Chondrocyte (in vitro differentiated cells): ENCODE results near the gene SCARB1. TPM values are rescaled to one million over a fixed set of nuclear protein-coding genes. Genes with fewer than 3 reads are reported as not detected.

Source experiments
- DNase-seq: peaks from one replicate; pipeline ENCODE4 v3.0.0; 2021; ENCODE audit warnings: mixed read lengths, low spot score
- H3K27ac Mint-ChIP-seq: one replicate; pipeline ENCODE4 v1.8.0; 2021; ENCODE audit warnings: mild to moderate bottlenecking, moderate library complexity, mixed read lengths; ENCODE audit not compliant: unreplicated experiment
- H3K27me3 Mint-ChIP-seq: 2 replicates; pipeline ENCODE4 v1.8.0; 2021; ENCODE audit warnings: low read depth, mixed read lengths
- H3K36me3 Mint-ChIP-seq: 2 replicates; pipeline ENCODE4 v1.8.0; 2021; ENCODE audit warnings: low read depth, mixed read lengths
- H3K4me1 Mint-ChIP-seq: 2 replicates; pipeline ENCODE4 v1.8.0; 2021; ENCODE audit warnings: low read depth, mild to moderate bottlenecking, mixed read lengths
- H3K4me3 Mint-ChIP-seq: one replicate; pipeline ENCODE4 v1.8.0; 2021; ENCODE audit warnings: mild to moderate bottlenecking, moderate library complexity, mixed read lengths; ENCODE audit not compliant: unreplicated experiment
- H3K9me3 Mint-ChIP-seq: 2 replicates; pipeline ENCODE4 v1.8.0; 2021; ENCODE audit warnings: low read depth, mixed read lengths
- total RNA-seq: library from RNA; stranded (reverse); gene quantifications from 3 replicates; pipeline ENCODE4 v1.2.1, GENCODE V29; 2021
- TF ChIP-seq, protein P1 (sequence below): fragments of 200-600 bp; sonication (generic); IDR thresholded peaks from 2 replicates; pipeline ENCODE4 v1.5.0; 2021; ENCODE audit warnings: antibody characterized with exemption, mild to moderate bottlenecking, moderate library complexity

Gene SCARB1
- total RNA-seq, 1 donor from 2014 or later: 20.1 TPM

DNA sequence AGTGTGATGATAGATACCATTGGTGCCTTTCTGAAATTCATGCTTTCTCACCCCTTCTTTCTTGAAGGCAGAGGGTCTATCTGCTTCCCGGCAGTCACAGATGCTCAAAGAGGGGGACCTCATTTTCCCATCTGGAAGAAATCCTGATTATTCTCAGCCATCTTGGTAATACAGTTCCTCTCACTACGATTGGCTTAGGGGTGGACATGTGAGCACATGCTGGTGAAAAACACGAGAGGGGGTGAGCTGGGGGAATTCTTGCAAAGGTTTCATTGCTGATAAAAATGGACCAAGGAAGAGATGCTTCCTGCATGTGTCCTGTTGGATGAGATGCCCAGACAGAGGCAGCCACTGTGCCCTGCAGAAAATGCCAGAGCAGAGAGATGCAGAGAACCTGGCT, 13.8 kb upstream of the SCARB1 start:
- no peaks in the 10 kb centered on the region for H3K27me3 Mint-ChIP-seq
- H3K36me3 Mint-ChIP-seq: no peaks in the 10 kb centered on the region
- TF ChIP-seq, protein P1, sequence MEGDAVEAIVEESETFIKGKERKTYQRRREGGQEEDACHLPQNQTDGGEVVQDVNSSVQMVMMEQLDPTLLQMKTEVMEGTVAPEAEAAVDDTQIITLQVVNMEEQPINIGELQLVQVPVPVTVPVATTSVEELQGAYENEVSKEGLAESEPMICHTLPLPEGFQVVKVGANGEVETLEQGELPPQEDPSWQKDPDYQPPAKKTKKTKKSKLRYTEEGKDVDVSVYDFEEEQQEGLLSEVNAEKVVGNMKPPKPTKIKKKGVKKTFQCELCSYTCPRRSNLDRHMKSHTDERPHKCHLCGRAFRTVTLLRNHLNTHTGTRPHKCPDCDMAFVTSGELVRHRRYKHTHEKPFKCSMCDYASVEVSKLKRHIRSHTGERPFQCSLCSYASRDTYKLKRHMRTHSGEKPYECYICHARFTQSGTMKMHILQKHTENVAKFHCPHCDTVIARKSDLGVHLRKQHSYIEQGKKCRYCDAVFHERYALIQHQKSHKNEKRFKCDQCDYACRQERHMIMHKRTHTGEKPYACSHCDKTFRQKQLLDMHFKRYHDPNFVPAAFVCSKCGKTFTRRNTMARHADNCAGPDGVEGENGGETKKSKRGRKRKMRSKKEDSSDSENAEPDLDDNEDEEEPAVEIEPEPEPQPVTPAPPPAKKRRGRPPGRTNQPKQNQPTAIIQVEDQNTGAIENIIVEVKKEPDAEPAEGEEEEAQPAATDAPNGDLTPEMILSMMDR: no peak
- no peak for DNase-seq
- no peak overlapping the region for H3K27ac Mint-ChIP-seq
- H3K9me3 Mint-ChIP-seq: no peaks in the 10 kb centered on the region
- H3K4me1 Mint-ChIP-seq: no peaks in the 10 kb centered on the region
- H3K4me3 Mint-ChIP-seq: no peak overlapping the region

DNA sequence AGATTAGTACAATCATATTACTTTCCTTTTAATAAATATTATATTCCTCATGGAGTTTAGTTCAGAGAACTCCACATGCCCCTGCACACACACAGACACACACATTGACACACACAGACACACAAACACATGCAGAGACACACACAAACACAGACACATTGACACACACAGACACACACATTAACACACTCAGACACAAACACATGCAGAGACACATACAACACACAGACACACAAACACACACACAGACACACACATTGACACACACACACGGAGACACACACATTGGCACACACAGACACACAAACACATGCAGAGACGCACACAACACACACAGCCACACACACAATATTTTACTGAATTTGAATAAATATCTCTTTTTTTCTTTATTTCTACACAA, 12.5 kb upstream of the SCARB1 start:
- H3K4me3 Mint-ChIP-seq: no peak overlapping the region
- no peaks in the 10 kb centered on the region for H3K4me1 Mint-ChIP-seq
- H3K9me3 Mint-ChIP-seq: no peaks in the 10 kb centered on the region
- TF ChIP-seq, protein P1: no peak
- H3K36me3 Mint-ChIP-seq: no peaks in the 10 kb centered on the region
- DNase-seq: no peak
- H3K27ac Mint-ChIP-seq: no peak overlapping the region
- H3K27me3 Mint-ChIP-seq: no peaks in the 10 kb centered on the region

DNA sequence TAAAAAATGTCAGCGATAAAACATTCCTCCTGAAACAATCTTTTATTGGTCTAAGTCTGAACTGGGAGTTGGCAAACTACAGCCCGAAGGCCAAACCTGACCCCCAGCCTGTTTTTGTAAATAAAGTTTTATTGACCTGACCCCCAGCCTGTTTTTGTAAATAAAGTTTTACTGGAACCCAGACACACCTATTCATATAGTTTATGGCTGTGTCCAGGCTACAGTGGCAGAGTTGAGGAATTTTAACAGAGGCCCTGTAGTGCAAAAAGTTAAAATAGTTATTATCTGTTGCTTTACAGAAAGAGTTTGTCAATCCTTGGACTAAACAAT, 12.1 kb upstream of the SCARB1 start:
- Mint-ChIP-seq H3K36me3 (no peaks in the 10 kb centered on the region), H3K4me1 (no peaks in the 10 kb centered on the region), H3K27ac (no peak overlapping the region), H3K27me3 (no peaks in the 10 kb centered on the region), H3K4me3 (no peak overlapping the region), H3K9me3 (no peaks in the 10 kb centered on the region)
- TF ChIP-seq, protein P1: no peak
- no peak for DNase-seq

DNA sequence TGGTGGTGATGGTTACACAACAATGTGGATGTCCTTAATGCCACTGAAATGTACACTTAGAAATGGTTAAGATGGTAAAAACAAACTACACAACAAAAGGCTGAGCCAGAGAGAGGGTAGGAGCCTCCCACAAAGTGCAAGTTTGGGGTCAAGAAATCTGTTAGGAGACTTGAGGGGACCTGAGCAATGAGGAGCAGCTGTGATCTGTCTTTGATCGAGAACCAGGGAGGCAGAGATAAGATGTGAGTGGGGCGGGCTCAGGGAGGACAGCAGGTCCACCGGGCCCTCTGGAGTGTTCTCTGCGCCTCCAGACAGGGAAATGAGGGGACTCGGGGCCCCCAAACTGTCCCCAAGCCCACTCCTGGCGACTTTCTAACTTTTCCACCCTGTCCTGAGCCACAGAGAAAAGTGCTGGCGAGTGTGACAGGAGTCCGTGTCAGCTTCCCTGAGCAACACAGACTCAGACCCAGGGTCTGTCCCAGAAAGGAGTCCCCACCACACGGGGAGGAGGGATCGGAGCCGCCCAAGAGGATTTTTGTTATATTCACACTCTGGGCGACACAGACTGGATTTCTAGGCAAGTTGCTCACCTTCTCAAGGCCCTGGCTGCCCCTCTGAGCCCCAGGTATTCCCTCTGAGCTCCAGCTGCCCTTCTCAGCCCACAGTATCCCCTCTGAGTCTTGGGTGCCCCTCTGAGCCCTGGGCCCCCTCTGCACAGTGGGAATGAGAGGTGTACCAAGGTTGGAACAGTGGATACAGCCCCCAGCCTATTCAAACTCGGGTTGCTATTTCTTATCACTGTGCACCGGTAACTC, 11.5 kb upstream of the SCARB1 start:
- no peak overlapping the region for H3K4me3 Mint-ChIP-seq
- no peak overlapping the region for H3K27ac Mint-ChIP-seq

DNA sequence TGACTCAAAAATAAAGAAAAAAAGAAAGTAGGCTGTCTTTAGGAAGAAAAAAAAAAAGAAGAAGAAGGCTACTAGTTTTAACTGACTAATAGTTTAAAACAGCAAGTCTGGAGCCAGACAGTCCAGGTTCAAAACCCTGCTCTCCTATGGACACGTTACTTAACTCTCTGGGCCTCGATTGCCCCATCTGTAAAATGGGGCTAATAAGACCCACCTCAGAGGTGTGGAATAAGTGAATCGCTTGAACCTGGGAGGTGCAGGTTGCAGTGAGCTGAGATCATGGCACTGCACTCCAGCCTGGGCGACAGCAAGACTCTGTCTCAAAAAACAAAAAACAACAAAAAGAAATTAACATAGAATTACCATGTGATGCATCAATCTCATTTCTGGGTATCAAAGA, 10.5 kb upstream of the SCARB1 start:
- Mint-ChIP-seq H3K27me3 (no peaks in the 10 kb centered on the region), H3K27ac (no peak overlapping the region), H3K4me3 (no peak overlapping the region), H3K4me1 (no peaks in the 10 kb centered on the region), H3K36me3 (no peaks in the 10 kb centered on the region), H3K9me3 (no peaks in the 10 kb centered on the region)
- no peak for DNase-seq
- TF ChIP-seq, protein P1: no peak

More for the DNA sequence above, 11.5 kb upstream of the SCARB1 start:
- H3K27me3 Mint-ChIP-seq: no peaks in the 10 kb centered on the region
- H3K9me3 Mint-ChIP-seq: no peaks in the 10 kb centered on the region
- DNase-seq: no peak
- H3K36me3 Mint-ChIP-seq: no peaks in the 10 kb centered on the region
- TF ChIP-seq, protein P1: no peak
- no peaks in the 10 kb centered on the region for H3K4me1 Mint-ChIP-seq
